Activated CD4-positive, alpha-beta memory T cell treated with anti-CD3 and anti-CD28 coated beads, Interleukin-2, amount 10 ng/mL, durations not matched to agents 7 days and 5 days (primary cell): ENCODE measurements around the gene TMEM140. TPM values are rescaled to one million over a fixed set of nuclear protein-coding genes. Genes with fewer than 3 reads are reported as not detected.
"Not testable (repeated sequence)": the region's sequence is repeated elsewhere in the genome, so short reads cannot be mapped to it uniquely, and the experiment has no call there.

Source experiments
- CTCF ChIA-PET: fragments of 350-600 bp; sonication (Branson Sonifier 250); formaldehyde crosslinking; loops from one replicate; lab custom pipeline; 2021; ENCODE audit warnings: antibody characterized with exemption, inconsistent platforms; lab: Charles Lee
- POLR2A ChIA-PET: fragments of 350-600 bp; sonication (Branson Sonifier 250); formaldehyde crosslinking; loops from one replicate; lab custom pipeline; 2021; ENCODE audit warnings: antibody characterized with exemption; lab: Charles Lee
- DNase-seq: peaks from one replicate; pipeline ENCODE4 v3.0.0-alpha.2; 2020
- H3K27ac Mint-ChIP-seq: one replicate; pipeline ENCODE4 v1.8.0; 2021; ENCODE audit warnings: mild to moderate bottlenecking, mixed read lengths
- H3K27me3 Mint-ChIP-seq: one replicate; pipeline ENCODE4 v1.8.0; 2021; ENCODE audit warnings: mixed read lengths
- H3K36me3 Mint-ChIP-seq: one replicate; pipeline ENCODE4 v1.8.0; 2021; ENCODE audit warnings: low read depth, mixed read lengths
- H3K4me1 Mint-ChIP-seq: one replicate; pipeline ENCODE4 v1.8.0; 2021; ENCODE audit warnings: mixed read lengths
- H3K4me3 Mint-ChIP-seq: one replicate; pipeline ENCODE4 v1.8.0; 2021; ENCODE audit warnings: mild to moderate bottlenecking, mixed read lengths
- H3K9me3 Mint-ChIP-seq: one replicate; pipeline ENCODE4 v1.8.0; 2021; ENCODE audit warnings: mixed read lengths
- total RNA-seq, 2 experiments: library from RNA; stranded (reverse); gene quantifications; one replicate each; pipeline ENCODE4 v1.2.3, GENCODE V29; 2021

TMEM140 gene
- total RNA-seq, 2 experiments from 2014 or later: 36.5 to 37.1 TPM

- Mint-ChIP-seq H3K36me3 (peaks cover 40% of the 10 kb centered on the region), H3K4me3 (no peak overlapping the region), H3K9me3 (no peaks in the 10 kb centered on the region), H3K27me3 (no peaks in the 10 kb centered on the region), H3K4me1 (peaks cover 8% of the 10 kb centered on the region), H3K27ac (no peak overlapping the region)
- DNase-seq: no peak
- POLR2A ChIA-PET: interaction anchor here (1.6 kb wide), 1 partner anchor 9 kb away, joined by 8 read pairs; the partner anchor contains the start of gene WDR91
- CTCF ChIA-PET: interaction anchor here (1.2 kb wide), 1 partner anchor 10 kb away, joined by 5 read pairs; the partner anchor contains the start of gene WDR91
Observed at GRCh38 chr7:135201350-135201749, 53.5 kb downstream of the TMEM140 start.

- POLR2A ChIA-PET: no interaction called here
- no peak overlapping the region for H3K27ac Mint-ChIP-seq
Observed at GRCh38 chr7:135204341-135204749, 56.5 kb downstream of the TMEM140 start.

GRCh38 chr7:135204876-135205275, 57.0 kb downstream of the TMEM140 start:
- POLR2A ChIA-PET: no interaction called here
- CTCF ChIA-PET: interaction anchor here (0.6 to 1.0 kb wide), 2 partner anchors 13 to 34 kb away, joined by 4 read pairs; partner anchors contain the start of gene CYREN
- Mint-ChIP-seq H3K27me3 (no peaks in the 10 kb centered on the region), H3K27ac (no peak overlapping the region), H3K9me3 (no peaks in the 10 kb centered on the region), H3K4me1 (peaks cover 22% of the 10 kb centered on the region), H3K4me3 (no peak overlapping the region), H3K36me3 (peaks cover 28% of the 10 kb centered on the region)
- DNase-seq: no peak

More at GRCh38 chr7:135204341-135204749, 56.5 kb downstream of the TMEM140 start:
- CTCF ChIA-PET: interaction anchor here (0.6 to 1.0 kb wide), 2 partner anchors 13 to 33 kb away, joined by 4 read pairs; partner anchors contain the start of gene CYREN
- H3K27me3 Mint-ChIP-seq: no peaks in the 10 kb centered on the region
- peaks cover 22% of the 10 kb centered on the region for H3K4me1 Mint-ChIP-seq
- H3K9me3 Mint-ChIP-seq: no peaks in the 10 kb centered on the region
- no peak overlapping the region for H3K4me3 Mint-ChIP-seq
- DNase-seq: no peak
- peaks cover 30% of the 10 kb centered on the region for H3K36me3 Mint-ChIP-seq

- Mint-ChIP-seq H3K27ac (no peak overlapping the region), H3K9me3 (no peaks in the 10 kb centered on the region), H3K4me1 (peaks cover 32% of the 10 kb centered on the region), H3K36me3 (peaks cover 23% of the 10 kb centered on the region), H3K27me3 (no peaks in the 10 kb centered on the region), H3K4me3 (no peak overlapping the region)
- DNase-seq: no peak
- ChIA-PET CTCF (no interaction called here), POLR2A (interaction anchor here (0.5 to 1.5 kb wide), 2 partner anchors 37 to 548 kb away, joined by 3 to 5 read pairs; no protein-coding TSS in a partner anchor)
Observed at GRCh38 chr7:135205850-135206249, 58.0 kb downstream of the TMEM140 start.

- Mint-ChIP-seq H3K4me1 (peaks cover 35% of the 10 kb centered on the region), H3K27me3 (no peaks in the 10 kb centered on the region), H3K4me3 (no peak overlapping the region), H3K9me3 (no peaks in the 10 kb centered on the region), H3K27ac (no peak overlapping the region), H3K36me3 (peaks cover 17% of the 10 kb centered on the region)
- no peak for DNase-seq
- CTCF ChIA-PET: no interaction called here
- POLR2A ChIA-PET: interaction anchor here (1.5 kb wide), 1 partner anchor 38 kb away, joined by 5 read pairs; no protein-coding TSS in a partner anchor
Observed at GRCh38 chr7:135206941-135207391, 59.1 kb downstream of the TMEM140 start.

- H3K36me3 Mint-ChIP-seq: peaks cover 13% of the 10 kb centered on the region
- no peak overlapping the region for H3K4me3 Mint-ChIP-seq
- no peak overlapping the region for H3K27ac Mint-ChIP-seq
- no peak for DNase-seq
- ChIA-PET POLR2A (no interaction called here), CTCF (no interaction called here)
- no peaks in the 10 kb centered on the region for H3K27me3 Mint-ChIP-seq
- H3K9me3 Mint-ChIP-seq: no peaks in the 10 kb centered on the region
- H3K4me1 Mint-ChIP-seq: peaks cover 36% of the 10 kb centered on the region
Observed at GRCh38 chr7:135207406-135208101, 59.7 kb downstream of the TMEM140 start.

- CTCF ChIA-PET: interaction anchor here (0.9 kb wide), 1 partner anchor 66 kb away, joined by 3 read pairs; no protein-coding TSS in a partner anchor
- POLR2A ChIA-PET: interaction anchor here (1.5 kb wide), 1 partner anchor 38 kb away, joined by 7 read pairs; the partner anchor contains the start of gene CYREN
- H3K9me3 Mint-ChIP-seq: no peaks in the 10 kb centered on the region
- H3K27me3 Mint-ChIP-seq: no peaks in the 10 kb centered on the region
- no peak for DNase-seq
- peaks cover 36% of the 10 kb centered on the region for H3K4me1 Mint-ChIP-seq
- H3K4me3 Mint-ChIP-seq: no peak overlapping the region
- H3K27ac Mint-ChIP-seq: no peak overlapping the region
- peaks cover 13% of the 10 kb centered on the region for H3K36me3 Mint-ChIP-seq
Observed at GRCh38 chr7:135208102-135208793, 60.4 kb downstream of the TMEM140 start.

GRCh38 chr7:135209225-135209834, 61.5 kb downstream of the TMEM140 start:
- Mint-ChIP-seq H3K9me3 (no peaks in the 10 kb centered on the region), H3K27ac (no peak overlapping the region), H3K27me3 (no peaks in the 10 kb centered on the region), H3K4me3 (no peak overlapping the region), H3K4me1 (peaks cover 32% of the 10 kb centered on the region), H3K36me3 (peaks cover 7% of the 10 kb centered on the region)
- DNase-seq: no peak
- CTCF ChIA-PET: interaction anchor here (0.7 to 3.7 kb wide), 6 partner anchors 8 to 223 kb away, joined by 3 to 25 read pairs (median 3); partner anchors contain the start of genes AGBL3 and CYREN
- POLR2A ChIA-PET: interaction anchor here (0.7 to 1.5 kb wide), 4 partner anchors 39 to 563 kb away, joined by 3 to 7 read pairs (median 3); partner anchors contain the start of genes CYREN and TMEM140

- Mint-ChIP-seq H3K4me1 (peaks cover 32% of the 10 kb centered on the region), H3K27me3 (no peaks in the 10 kb centered on the region), H3K27ac (peak overlapping the region; percentile 40), H3K36me3 (no peaks in the 10 kb centered on the region), H3K9me3 (no peaks in the 10 kb centered on the region), H3K4me3 (peak overlapping the region; percentile 94)
- DNase-seq: no peak
- ChIA-PET CTCF (interaction anchor here (0.9 to 3.7 kb wide), 8 partner anchors 9 to 225 kb away, joined by 3 to 25 read pairs (median 4); partner anchors contain the start of genes AGBL3, CYREN and TMEM140), POLR2A (interaction anchor here (0.6 to 2.8 kb wide), 12 partner anchors 9 to 578 kb away, joined by 3 to 27 read pairs (median 4); partner anchors contain the start of genes BPGM, CYREN and TMEM140)
Observed at GRCh38 chr7:135210888-135211178, 63.0 kb downstream of the TMEM140 start.

GRCh38 chr7:135211179-135211945, 63.5 kb downstream of the TMEM140 start, which contains the start of gene WDR91:
Gene WDR91, minus strand, starts transcription at chr7:135211526. Its CDS starts 24 bp downstream, at chr7:135211502.
- Mint-ChIP-seq H3K4me3 (peak within 1 kb of the TSS; percentile 94), H3K4me1 (peaks cover 30% of the 10 kb centered on the region), H3K27me3 (no peaks in the 10 kb centered on the region), H3K27ac (peak within 1 kb of the TSS; percentile 91), H3K9me3 (no peaks in the 10 kb centered on the region), H3K36me3 (no peaks in the 10 kb centered on the region)
- DNase-seq: peak; percentile 97
- POLR2A ChIA-PET: interaction anchor here (0.6 to 2.8 kb wide), 14 partner anchors 9 to 578 kb away, joined by 3 to 27 read pairs (median 4); partner anchors contain the start of genes AGBL3, BPGM, CYREN and TMEM140
- CTCF ChIA-PET: interaction anchor here (0.9 to 3.7 kb wide), 9 partner anchors 9 to 225 kb away, joined by 3 to 25 read pairs (median 4); partner anchors contain the start of genes AGBL3, CYREN and TMEM140

- ChIA-PET POLR2A (interaction anchor here (1.2 to 2.8 kb wide), 7 partner anchors 12 to 226 kb away, joined by 3 to 27 read pairs (median 5); partner anchors contain the start of genes AGBL3, CYREN and TMEM140), CTCF (interaction anchor here (0.7 to 3.7 kb wide), 7 partner anchors 10 to 64 kb away, joined by 3 to 25 read pairs (median 3); partner anchors contain the start of genes CYREN and TMEM140)
- H3K4me1 Mint-ChIP-seq: peaks cover 27% of the 10 kb centered on the region
- not testable (repeated sequence) for H3K9me3 Mint-ChIP-seq, DNase-seq, H3K27me3 Mint-ChIP-seq, H3K36me3 Mint-ChIP-seq
- peak overlapping the region; percentile 52 for H3K27ac Mint-ChIP-seq
- peak overlapping the region; percentile 94 for H3K4me3 Mint-ChIP-seq
Observed at GRCh38 chr7:135211946-135212685, 64.2 kb downstream of the TMEM140 start.
